HUDEP-2 (cell line): ENCODE data around the gene STAB1.
A peak's percentile ranks its signal among the peaks of the same experiment; 100 is the strongest.
"Not testable (repeated sequence)": the region's sequence is repeated elsewhere in the genome, so short reads cannot be mapped to it uniquely, and the experiment has no call there.

Experiments
- DNase-seq, 76 experiments: peaks; one replicate each; lab custom pipeline; 2025; ENCODE audit not compliant: unreplicated experiment in 76 of 76; lab: John Stamatoyannopoulos, UW

The STAB1 gene

DNA sequence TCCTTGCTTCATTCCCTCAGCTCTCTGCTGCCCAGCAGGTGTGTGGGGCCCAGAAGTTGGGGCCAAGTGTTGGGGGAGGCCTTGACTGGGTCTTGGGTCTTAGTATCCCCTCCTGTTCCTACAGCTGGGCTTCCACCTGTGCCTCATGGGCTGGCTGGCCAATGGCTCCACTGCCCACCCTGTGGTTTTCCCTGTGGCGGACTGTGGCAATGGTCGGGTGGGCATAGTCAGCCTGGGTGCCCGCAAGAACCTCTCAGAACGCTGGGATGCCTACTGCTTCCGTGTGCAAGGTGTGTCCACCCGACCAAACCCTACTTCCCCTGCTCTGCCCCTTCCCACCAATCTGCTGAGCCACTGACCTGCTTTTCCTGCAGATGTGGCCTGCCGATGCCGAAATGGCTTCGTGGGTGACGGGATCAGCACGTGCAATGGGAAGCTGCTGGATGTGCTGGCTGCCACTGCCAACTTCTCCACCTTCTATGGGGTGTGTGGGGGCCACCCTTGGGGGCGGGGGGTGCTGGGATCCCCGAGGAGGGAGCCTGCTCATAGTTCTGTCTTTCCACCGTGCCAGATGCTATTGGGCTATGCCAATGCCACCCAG, 27.6 kb downstream of the STAB1 start:
- DNase-seq: no peak

DNA sequence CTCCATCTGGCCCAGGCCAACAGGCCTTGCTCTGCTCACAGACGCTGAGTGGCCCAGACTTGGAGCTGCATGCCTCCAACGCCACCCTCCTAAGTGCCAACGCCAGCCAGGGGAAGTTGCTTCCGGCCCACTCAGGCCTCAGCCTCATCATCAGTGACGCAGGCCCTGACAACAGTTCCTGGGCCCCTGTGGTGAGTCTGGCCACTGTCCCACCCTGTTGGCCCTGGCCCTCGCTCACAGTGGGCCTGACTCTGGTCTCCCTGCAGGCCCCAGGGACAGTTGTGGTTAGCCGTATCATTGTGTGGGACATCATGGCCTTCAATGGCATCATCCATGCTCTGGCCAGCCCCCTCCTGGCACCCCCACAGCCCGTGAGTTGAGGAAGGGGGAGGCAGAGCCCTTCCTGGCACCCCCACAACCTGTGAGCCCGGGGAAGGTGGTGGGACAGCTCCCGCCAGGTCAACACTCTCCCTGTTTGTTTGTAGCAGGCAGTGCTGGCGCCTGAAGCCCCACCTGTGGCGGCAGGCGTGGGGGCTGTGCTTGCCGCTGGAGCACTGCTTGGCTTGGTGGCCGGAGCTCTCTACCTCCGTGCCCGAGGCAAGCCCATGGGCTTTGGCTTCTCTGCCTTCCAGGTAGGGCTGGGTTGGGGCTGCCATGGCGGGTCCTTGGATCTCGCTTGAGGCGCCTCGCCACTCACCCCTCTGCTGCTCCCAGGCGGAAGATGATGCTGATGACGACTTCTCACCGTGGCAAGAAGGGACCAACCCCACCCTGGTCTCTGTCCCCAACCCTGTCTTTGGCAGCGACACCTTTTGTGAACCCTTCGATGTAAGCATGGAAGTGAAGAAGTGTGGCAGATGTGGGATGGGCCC, 28.5 kb downstream of the STAB1 start:
- DNase-seq: no peak

DNA sequence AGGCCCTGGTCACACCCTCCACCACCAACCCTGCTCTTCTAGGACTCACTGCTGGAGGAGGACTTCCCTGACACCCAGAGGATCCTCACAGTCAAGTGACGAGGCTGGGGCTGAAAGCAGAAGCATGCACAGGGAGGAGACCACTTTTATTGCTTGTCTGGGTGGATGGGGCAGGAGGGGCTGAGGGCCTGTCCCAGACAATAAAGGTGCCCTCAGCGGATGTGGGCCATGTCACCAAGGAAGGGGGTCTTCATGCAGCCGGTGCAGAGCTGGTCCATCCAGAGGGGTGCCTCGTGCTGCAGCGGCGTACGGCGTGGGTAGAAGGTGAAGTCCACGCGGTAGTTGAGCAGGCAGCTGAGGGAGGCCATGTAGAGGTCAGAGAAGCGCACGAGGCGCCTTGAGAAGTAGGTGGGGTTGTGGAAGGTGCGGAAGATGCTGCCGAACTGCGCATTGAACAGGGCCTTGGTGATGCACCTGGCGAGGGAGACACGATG, 29.2 kb downstream of the STAB1 start:
- DNase-seq: no peak

DNA sequence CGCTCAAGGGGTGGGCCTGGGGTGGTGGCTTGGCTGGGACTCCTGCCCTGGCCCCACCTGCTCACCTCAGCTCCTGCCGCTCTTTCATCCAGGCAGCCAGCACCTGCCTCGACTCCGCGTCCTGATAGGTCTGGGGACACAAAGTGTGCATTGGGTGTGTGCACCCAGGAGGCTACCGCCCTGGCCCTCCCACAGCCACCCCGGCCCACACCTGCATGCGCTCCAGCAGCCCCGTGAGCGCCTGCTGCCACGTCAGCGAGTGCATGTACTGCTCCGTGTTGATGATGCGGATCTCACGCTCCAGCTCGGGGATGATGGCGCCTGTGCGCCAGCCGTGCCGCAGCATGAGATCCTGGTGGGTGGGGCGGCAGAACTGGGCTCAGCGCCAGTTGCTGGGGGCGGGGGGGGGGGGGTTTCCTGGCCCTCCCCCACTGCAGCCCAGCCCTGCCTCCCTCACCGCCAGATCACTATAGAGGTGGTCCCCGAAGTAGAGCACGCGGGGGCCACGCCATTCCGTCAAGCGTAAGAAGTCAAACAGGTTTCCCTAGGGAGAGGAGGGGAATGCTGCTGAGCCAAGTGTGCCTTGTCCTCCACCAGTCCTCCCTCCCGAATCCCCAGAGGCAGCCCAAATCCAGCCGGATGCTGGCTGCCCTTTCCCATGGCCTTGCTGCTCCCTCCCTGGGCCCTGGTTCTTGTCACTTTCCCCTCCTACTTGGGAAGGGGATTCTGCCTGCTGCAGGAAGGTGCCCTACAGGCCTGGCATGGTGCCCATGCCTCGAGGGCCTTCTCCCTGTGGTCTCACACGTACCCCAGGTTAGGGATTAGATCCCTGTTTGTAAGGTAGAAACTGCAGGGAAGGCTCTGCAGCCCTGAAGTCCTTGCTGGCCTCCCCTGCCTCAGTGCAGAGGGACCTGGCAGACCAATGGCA, 29.9 kb downstream of the STAB1 start:
- no peak for DNase-seq

DNA sequence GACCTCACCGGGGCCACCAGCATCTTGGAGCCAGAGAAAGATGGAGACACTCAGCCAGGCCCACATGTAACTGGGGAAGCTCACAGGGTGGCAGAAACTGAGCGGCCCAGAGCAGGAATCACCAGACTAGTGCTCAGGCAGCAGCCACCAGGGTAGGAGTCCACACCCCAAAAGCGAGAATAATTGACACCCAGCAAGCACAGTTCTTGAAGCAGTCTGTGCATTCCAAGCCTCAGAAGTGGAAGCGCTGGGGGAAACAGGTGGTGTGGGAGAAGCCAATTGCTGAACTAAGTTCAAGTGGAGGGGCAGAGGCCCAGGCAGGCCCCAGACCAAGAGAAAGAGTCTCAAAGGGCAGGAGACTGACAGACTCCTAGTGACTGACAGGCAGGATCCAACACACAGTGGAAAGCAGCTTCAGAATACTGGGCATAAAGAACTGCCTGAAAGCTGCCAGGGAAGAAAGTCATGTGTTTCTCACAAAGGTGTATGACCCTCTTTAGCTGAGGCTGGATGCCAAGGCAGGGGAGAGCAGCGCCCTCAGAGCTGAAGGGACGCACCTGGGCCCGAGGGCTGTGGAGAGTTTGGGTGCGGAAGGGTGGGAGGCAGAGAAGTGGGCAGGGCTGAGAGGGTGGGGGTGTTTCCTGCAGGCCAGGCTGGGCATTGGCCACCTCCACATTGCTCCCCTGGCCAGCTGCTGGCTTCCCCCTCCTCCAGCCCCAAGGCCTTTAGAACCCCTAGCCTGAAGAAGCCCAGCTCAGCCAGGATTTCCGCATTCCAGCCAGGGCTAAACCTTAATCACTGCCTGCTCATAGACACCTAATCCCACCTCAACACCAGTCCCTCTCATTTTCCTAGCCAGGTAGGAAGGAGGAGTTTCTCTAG, 30.8 kb downstream of the STAB1 start:
- no peak for DNase-seq

DNA sequence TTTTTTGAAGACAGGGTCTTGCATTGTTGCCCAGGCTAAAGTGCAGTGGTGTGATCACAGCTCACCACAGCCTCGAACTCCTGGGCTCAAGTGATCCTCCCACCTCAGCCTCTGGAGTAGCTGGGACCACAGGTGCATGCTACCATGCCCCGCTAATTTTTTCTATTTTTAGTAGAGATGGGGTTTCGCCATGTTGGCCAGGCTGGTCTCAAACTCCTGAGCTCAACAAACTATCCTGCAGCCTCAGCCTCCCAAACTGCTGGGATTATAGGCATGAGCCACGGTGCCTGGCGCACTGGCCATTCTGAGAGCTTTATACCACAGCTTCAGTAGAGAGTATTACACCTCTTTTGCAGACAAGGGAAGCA, 31.5 kb downstream of the STAB1 start:
- not testable (repeated sequence) for DNase-seq

DNA sequence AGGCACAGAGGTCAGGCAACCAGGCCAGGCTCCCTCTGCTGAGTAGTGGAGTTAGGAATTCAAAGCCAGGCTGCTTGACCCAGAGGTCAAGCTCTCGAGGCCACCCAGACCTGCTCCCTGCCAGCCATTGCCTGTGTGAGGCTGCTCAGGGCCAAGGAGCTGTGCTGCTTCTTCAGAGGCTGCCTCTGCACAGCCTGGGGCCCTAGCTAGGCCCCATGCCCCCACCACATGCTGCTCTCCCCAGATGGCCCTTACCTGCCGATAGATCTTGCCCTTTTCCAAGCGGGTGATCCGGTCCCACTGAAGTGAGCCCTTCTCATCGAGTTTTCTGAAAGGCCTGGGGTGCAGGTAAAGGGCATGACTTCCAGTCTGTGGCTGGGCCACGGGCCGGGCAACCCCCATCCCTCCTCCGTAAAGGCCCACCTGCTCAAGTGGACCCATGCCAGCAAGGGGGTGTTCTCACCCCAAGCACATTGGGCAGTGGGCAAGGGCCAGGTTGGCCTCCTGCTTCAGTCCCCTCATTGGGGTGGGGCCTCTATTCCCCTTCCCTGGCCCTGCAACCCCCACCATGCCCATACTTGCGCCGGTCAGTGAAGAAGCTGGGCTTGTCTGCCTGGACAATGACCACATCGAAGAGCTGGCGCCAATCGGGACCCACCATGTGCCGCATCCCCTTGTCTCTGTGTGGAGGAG, 32.0 kb downstream of the STAB1 start:
- no peak for DNase-seq

DNA sequence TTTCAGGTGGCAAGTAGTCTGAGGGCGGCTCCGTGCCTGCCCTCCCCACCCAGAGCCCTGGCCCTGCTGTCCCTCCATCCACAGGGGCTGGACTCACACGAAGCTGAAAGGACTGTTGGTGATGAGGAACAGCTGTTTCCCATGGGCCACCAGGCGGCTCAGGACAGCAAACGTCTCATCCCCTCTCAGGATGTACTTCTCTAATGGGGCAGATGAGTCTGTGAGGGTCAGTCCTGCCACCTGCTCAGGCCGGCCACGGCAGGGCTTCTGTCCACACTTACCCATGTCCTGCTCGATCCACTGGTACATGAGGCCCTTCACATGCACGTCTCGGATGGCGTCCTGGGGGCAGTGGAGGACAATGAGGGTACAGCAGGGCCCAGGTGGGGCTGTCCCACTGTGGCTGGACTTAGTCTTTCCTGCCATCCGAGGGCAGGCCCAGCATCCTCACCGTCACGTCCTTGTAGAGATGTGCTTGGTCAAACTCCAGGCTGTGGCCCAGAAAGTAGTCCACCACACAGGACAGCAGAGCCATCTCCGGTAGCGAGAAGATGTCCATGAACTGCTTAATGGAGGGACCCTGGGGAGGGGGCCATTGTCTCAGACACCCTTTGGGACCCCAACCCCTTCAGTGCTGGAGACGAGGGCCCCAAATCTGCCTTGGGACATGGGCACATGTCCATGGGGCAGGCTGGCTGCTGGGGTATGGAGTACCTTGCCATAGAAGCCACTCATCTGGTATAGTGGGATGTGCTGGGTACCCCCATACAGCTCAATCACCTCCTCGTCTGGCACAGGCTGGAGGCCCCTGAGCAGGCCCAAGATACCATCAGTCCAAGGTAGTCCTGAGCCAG, 32.8 kb downstream of the STAB1 start:
- no peak for DNase-seq

DNA sequence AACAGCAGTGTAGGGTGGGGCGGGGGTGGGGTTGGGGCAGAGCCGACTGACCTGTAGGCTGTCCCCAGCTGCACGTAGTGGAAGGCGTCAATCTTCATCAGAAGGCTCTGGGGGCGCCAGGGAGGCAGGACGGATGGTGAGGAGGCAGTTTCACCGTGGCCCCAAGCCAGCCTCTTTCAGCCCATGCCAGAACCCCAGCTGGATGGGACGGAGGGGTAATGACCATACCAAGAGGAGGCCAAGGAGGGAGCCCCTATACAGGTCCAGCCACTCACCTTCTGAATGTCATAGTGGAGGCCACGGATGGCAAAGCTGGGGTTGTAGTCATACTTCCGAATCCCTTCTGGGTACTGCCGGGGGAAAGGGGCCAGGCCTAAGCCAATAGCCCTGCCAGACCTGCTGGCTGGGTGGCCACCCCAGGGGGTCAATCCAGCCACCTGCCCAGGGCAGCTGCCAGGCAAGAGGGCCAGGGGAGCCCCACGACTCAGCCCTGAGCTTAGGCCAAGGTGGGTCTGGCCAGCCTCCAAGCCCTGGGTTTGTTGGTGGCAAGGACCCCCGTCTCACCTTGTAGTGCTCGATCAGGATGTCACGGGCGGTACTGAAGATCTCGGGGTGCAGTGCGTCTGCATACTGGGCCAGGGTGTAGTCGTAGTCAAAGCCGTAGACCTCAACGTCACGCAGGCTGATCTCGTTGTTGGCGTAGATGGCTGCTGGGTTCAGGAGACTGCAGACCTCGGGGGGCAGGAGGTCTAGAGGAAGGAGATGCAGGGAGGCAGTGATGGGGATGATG, 33.6 kb downstream of the STAB1 start:
- DNase-seq: no peak

DNA sequence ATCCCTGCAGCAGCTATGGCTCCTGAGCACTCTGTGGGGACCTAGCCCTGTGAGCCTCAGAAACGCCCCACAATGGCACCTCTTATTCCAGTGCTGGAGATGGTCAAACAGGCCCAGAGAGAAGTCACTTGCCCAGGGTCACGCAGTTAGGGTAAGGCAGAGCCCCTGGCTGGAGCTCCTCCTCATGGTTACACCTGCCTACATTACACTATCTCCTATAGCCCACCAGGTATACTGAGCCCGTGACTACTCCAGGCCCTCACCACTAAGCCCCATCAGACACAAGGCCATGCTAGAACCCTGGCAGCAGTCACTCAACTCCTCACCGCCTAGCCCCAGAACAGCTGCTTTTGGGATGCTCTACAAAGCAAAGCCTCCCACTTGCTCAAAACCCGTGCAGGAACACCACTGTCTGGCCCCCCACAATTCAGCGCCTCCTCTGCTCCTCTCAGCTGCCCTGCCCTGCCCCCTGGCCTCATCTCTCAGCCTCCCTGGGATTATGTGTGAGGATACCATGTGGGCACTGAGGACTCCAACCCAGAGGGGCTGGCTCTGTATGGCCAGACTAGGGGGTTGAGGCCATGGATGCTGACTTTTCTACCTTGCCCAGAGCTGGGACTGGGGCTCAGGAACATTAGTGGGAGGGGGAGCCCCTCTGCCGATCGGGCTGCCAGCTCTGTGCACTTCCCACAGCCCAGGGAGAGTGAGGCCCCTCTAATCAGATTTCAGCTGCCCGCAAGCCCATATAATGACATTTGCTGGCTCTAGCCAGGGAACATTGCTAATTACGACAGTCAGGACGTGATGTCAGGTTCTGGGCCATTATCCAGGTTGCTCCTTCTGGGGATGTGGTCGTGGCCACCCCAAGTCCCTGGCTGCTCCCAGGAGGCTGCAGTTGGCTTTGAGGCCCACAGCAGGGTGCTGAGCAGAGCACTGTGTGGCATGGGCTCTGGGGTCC, 34.5 kb downstream of the STAB1 start:
- no peak for DNase-seq

DNA sequence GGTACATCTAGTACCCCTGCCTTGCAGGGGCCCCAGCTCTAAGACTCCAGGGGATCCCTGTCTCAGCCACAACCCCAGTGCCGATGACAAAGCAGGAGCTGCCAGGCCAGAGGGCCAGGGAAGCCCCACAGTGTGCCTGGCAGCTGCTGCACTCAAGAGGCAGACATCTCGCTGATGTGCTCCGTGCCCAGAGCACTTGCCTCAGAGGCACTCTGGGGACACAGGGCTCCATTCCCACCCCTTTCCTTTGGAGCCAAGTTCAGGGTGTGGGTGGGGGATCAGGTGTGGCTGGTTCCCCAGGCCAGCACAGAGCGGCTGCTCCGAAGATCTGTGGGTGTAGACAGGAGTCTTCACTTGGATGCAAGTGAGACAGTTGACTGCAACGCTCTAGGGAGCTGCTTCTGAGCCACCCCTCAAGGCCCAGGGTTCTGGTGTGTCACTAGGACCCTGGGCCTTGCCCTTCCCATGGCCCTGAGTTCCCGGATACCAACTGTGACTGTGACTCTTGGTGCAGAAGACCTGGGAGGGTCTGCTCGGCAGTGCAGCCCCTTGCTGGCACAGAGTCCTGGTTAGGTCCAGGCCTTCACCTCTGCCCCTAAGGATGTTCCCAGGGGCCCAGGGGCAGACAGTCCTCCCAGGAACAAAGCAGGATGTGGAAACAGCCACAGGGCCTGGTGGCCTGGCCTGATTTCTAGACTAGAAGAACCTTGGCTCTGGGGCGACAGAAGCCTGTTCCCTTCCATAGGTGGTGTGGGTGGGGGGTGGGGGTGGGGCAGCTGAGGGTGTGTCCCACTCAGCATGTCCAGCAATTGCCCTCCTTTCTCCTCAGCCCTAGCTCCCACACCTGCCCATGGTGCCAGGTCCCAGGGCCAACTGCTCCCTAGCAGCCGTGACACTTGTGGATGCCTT, 36.0 kb downstream of the STAB1 start:
- no peak for DNase-seq

DNA sequence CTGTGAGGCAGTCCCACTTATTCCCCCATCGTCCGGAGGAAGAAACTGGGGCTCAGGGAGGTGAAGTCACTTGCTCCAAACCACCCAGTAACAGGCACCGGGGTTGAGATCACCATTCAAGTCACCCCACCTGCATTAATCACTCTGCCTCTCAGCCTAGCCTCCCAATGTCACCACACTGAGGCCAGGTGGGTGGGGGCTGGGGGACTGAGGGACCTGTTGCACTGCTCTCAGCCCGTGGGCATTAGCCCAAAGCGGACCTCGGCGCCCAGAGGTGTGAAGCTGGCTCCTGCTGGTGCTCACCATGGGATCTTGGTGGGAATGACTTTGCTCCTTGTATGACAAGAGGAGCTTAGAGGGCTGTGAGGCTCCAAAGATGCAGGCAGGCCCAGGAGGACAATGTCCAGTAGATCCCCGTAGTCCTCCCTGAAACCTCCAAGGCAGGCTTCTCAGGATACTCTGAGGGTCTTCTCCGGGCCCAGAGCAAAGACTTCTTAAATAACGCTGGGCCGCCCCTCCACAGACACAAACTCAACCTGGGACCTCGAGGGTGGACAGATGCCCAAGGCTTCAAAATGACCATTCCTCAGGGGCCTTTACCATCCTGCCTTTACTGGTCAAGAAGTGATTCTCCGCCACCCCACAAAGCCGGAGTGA, 36.9 kb downstream of the STAB1 start:
- no peak for DNase-seq

DNA sequence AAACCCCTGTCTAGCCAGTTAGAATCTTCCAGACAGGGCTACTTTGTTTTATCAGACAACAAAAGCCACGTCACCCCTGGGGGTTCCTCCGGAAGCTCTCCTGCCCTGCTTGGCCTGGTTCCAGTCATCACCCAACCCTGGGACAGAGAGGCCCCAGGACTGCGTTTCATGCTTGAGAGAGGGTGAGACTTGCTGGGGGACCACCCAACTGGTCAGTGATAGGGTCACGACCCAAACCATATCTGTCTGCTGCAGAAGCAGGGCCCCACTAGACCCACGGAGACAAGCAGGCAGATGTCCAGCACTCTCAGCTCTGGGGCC, 37.3 kb downstream of the STAB1 start:
- DNase-seq: peak in 68 of 76 experiments; percentile 4 to 73 (median 50)

DNA sequence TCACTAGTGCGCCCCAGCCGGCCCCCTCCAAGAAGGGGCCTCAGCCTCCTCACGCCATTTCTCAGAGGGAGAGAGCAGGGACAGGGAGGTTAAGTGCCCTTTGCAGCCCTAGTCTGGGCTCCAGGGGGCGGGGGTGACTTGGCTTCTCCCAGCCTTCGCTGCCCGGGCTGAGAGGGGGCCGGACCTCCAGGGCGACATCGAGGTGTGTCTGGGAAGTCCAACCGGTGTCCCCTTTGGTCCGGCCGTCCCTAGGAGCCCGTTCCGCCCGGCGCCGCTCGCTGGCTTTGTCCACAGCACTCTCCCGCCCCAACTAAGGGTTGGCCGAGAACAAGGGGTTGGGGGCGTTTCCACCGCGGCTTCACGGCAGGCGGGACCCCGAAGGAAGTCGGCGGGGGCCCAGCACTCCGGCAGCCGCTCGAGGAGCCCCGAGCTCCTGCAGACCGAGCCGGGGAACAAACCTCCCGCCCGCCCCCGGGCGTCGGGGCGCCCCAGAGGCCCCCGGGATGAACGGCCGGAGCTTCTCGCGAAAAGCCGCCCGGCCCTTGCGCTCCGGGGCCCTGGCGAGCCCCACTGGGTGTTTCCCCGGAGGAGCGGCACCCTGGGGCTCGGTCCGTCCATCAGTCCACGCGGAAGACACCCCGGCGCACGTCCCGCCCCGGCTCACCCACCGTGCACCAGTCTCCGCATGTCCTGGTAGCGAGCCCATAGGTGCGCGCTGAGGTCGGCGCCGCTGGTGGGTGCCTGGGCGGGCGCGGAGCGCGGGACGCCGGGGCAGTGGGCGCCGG, 37.9 kb downstream of the STAB1 start:
- peak in 24 of 76 experiments; percentile 7 to 64 (median 27) for DNase-seq
